HEK293 (cell line): ENCODE data around the gene HINFP.

Source experiments
- CTCF ChIA-PET: fragments of 350-600 bp; formaldehyde crosslinking; extraction: SDS; loops from one replicate; lab custom pipeline; 2021; ENCODE audit warnings: antibody characterized with exemption; lab: Yijun Ruan, JAX
- POLR2A ChIA-PET: fragments of 300-600 bp; formaldehyde crosslinking; extraction: SDS; loops from one replicate; lab custom pipeline; 2020; ENCODE audit warnings: antibody characterized with exemption, inconsistent platforms; lab: Yijun Ruan, JAX
- H3K27ac ChIP-seq: fragments of 200-500 bp; sonication (Bioruptor generic); 2 replicates; pipeline ENCODE4 v1.5.1; 2014; ENCODE audit warnings: low read depth, low read length, control low read depth, inconsistent platforms; ENCODE audit errors: extremely low read depth
- H3K36me3 ChIP-seq, 2 experiments: fragments of 200-500 bp in 1 of 2; sonication (Bioruptor generic) in 1 of 2; 1 replicate in 1 of 2; 2 replicates in 1 of 2; pipeline ENCODE4 v1.5.1; 2014 to 2017; ENCODE audit warnings: inconsistent platforms in 2 of 2, low read length in 2 of 2; ENCODE audit not compliant: control insufficient read depth in 2 of 2, insufficient read depth in 1 of 2
- H3K4me1 ChIP-seq: fragments of 200-500 bp; sonication (Bioruptor generic); 2 replicates; pipeline ENCODE4 v1.5.1; 2014; ENCODE audit warnings: mild to moderate bottlenecking, low read length, inconsistent platforms; ENCODE audit not compliant: control insufficient read depth, insufficient read depth
- H3K4me3 ChIP-seq: 2 replicates; pipeline ENCODE4 v1.5.1; 2011; ENCODE audit warnings: low read depth, mild to moderate bottlenecking, control low read depth, low read length, moderate library complexity
- H3K9me3 ChIP-seq: fragments of 200-500 bp; sonication (Bioruptor generic); 2 replicates; pipeline ENCODE4 v1.5.1; 2014; ENCODE audit warnings: low read depth, low read length, inconsistent platforms; ENCODE audit not compliant: control insufficient read depth, insufficient read depth
- INSM2 ChIP-seq: fragments of 450-650 bp; formaldehyde crosslinking; IDR thresholded peaks from 2 replicates; pipeline ENCODE4 v1.5.1; 2016; ENCODE audit warnings: missing biosample characterization, missing genetic modification characterization
- KLF10 ChIP-seq: fragments of 450-650 bp; IDR thresholded peaks from 2 replicates; pipeline ENCODE4 v1.5.1; 2018; ENCODE audit warnings: missing biosample characterization, mild to moderate bottlenecking, missing genetic modification characterization
- KLF8 ChIP-seq: fragments of 450-650 bp; formaldehyde crosslinking; IDR thresholded peaks from 2 replicates; pipeline ENCODE4 v1.5.1; 2016; ENCODE audit warnings: missing biosample characterization, missing genetic modification characterization
- KLF9 ChIP-seq: fragments of 450-650 bp; formaldehyde crosslinking; IDR thresholded peaks from 2 replicates; pipeline ENCODE4 v1.5.1; 2016; ENCODE audit warnings: missing biosample characterization, missing genetic modification characterization, low read depth
- OVOL3 ChIP-seq: fragments of 450-650 bp; formaldehyde crosslinking; IDR thresholded peaks from 2 replicates; pipeline ENCODE4 v1.5.1; 2016; ENCODE audit warnings: missing biosample characterization, missing genetic modification characterization
- WT1 ChIP-seq: fragments of 450-650 bp; formaldehyde crosslinking; IDR thresholded peaks from 2 replicates; pipeline ENCODE4 v1.5.1; 2016; ENCODE audit warnings: missing biosample characterization, missing genetic modification characterization
- YY1 ChIP-seq: fragments of 450-650 bp; formaldehyde crosslinking; IDR thresholded peaks from 2 replicates; pipeline ENCODE4 v1.5.1; 2018; ENCODE audit warnings: missing biosample characterization, missing genetic modification characterization
- ZBTB17 ChIP-seq: fragments of 450-650 bp; formaldehyde crosslinking; IDR thresholded peaks from 2 replicates; pipeline ENCODE4 v1.5.1; 2016; ENCODE audit warnings: missing biosample characterization, missing genetic modification characterization
- ZBTB20 ChIP-seq: fragments of 450-650 bp; formaldehyde crosslinking; IDR thresholded peaks from 2 replicates; pipeline ENCODE4 v1.5.1; 2016; ENCODE audit warnings: missing biosample characterization, missing genetic modification characterization
- ZBTB8A ChIP-seq: fragments of 450-650 bp; formaldehyde crosslinking; IDR thresholded peaks from 2 replicates; pipeline ENCODE4 v1.5.1; 2016; ENCODE audit warnings: missing biosample characterization, missing genetic modification characterization
- ZNF174 ChIP-seq: fragments of 450-650 bp; formaldehyde crosslinking; IDR thresholded peaks from 2 replicates; pipeline ENCODE4 v1.5.0; 2017; ENCODE audit warnings: missing biosample characterization, mild to moderate bottlenecking, missing genetic modification characterization
- ZNF2 ChIP-seq: fragments of 450-650 bp; formaldehyde crosslinking; IDR thresholded peaks from 2 replicates; pipeline ENCODE4 v1.5.1; 2016; ENCODE audit warnings: missing biosample characterization, missing genetic modification characterization
- ZNF214 ChIP-seq: fragments of 450-650 bp; formaldehyde crosslinking; IDR thresholded peaks from 2 replicates; pipeline ENCODE4 v1.5.1; 2017; ENCODE audit warnings: missing biosample characterization, mild to moderate bottlenecking, missing genetic modification characterization, borderline replicate concordance
- ZNF23 ChIP-seq: fragments of 450-650 bp; formaldehyde crosslinking; IDR thresholded peaks from 2 replicates; pipeline ENCODE4 v1.5.1; 2016; ENCODE audit warnings: missing biosample characterization, missing genetic modification characterization, borderline replicate concordance
- ZNF529 ChIP-seq: fragments of 450-650 bp; formaldehyde crosslinking; IDR thresholded peaks from 2 replicates; pipeline ENCODE4 v1.5.1; 2017; ENCODE audit warnings: missing genetic modification characterization, missing biosample characterization; ENCODE audit not compliant: insufficient replicate concordance
- ZNF596 ChIP-seq: fragments of 450-650 bp; IDR thresholded peaks from 2 replicates; pipeline ENCODE4 v1.5.0; 2018; ENCODE audit warnings: missing biosample characterization, mild to moderate bottlenecking, missing genetic modification characterization, moderate library complexity
- ZNF768 ChIP-seq: fragments of 450-650 bp; formaldehyde crosslinking; IDR thresholded peaks from 2 replicates; pipeline ENCODE4 v1.5.1; 2018; ENCODE audit warnings: missing biosample characterization, mild to moderate bottlenecking, missing genetic modification characterization
- ZNF843 ChIP-seq: fragments of 450-650 bp; formaldehyde crosslinking; IDR thresholded peaks from 2 replicates; pipeline ENCODE4 v1.5.1; 2016; ENCODE audit warnings: missing biosample characterization, missing genetic modification characterization
- TF ChIP-seq, protein P1 (sequence below): fragments of 450-650 bp; formaldehyde crosslinking; conservative IDR thresholded peaks from 2 replicates; pipeline ENCODE4 v1.5.1; 2016; ENCODE audit warnings: low read depth, missing biosample characterization, missing genetic modification characterization
- TF ChIP-seq, protein P2 (sequence below): fragments of 450-650 bp; formaldehyde crosslinking; IDR thresholded peaks from 2 replicates; pipeline ENCODE4 v1.5.1; 2017; ENCODE audit warnings: missing biosample characterization, missing genetic modification characterization
- TF ChIP-seq, protein P3 (sequence below): fragments of 450-650 bp; formaldehyde crosslinking; IDR thresholded peaks from 2 replicates; pipeline ENCODE4 v1.5.1; 2016; ENCODE audit warnings: missing biosample characterization, missing genetic modification characterization
- TF ChIP-seq, protein P4 (sequence below): fragments of 450-650 bp; formaldehyde crosslinking; IDR thresholded peaks from 2 replicates; pipeline ENCODE4 v1.5.1; 2016; ENCODE audit warnings: missing biosample characterization, missing genetic modification characterization
- TF ChIP-seq, protein P5 (sequence below): fragments of 450-650 bp; formaldehyde crosslinking; IDR thresholded peaks from 2 replicates; pipeline ENCODE4 v1.5.1; 2016; ENCODE audit warnings: missing biosample characterization, missing genetic modification characterization

Gene HINFP

GRCh38 chr11:119101759-119102423 lies 19.5 kb upstream of the HINFP start, which contains the start of gene DPAGT1:
TSS of gene DPAGT1 (minus strand) at chr11:119101853. CDS start at chr11:119101655, 198 bp downstream.
- peak within 1 kb of the TSS; percentile 53 for H3K27ac ChIP-seq
- peaks cover 0 to 22% of the 10 kb centered on the region in 2 experiments; a peak in 1 of 3 replicates for H3K36me3 ChIP-seq
- no peaks in the 10 kb centered on the region for H3K9me3 ChIP-seq
- H3K4me3 ChIP-seq = peak within 1 kb of the TSS; percentile 63
- ChIA-PET POLR2A (interaction anchor here (0.6 to 1.8 kb wide), 19 partner anchors 8 to 510 kb away, joined by 3 to 22 read pairs (median 5); partner anchors contain the start of genes HINFP, HMBS, HYOU1 and MCAM), CTCF (interaction anchor here (0.8 to 2.3 kb wide), 11 partner anchors 21 to 412 kb away, joined by 3 to 7 read pairs (median 4); partner anchors contain the start of genes NLRX1, RPS25 and VPS11)
- H3K4me1 ChIP-seq = no peaks in the 10 kb centered on the region
- TF ChIP-seq ZNF843 (tag by site-specific recombination) (peak; percentile 22; the same call in 1 of the 2 replicates), ZBTB17 (peak; percentile 84), INSM2 (tag by site-specific recombination) (peak; percentile 64; the same call in 1 of the 2 replicates), KLF8 (tag by site-specific recombination) (peak; percentile 52), ZNF214 (tag by site-specific recombination) (no peak), ZBTB20 (peak; percentile 51; the same call in 1 of the 2 replicates), WT1 (tag by site-specific recombination) (0 out of 2 replicates have a peak, but pooled peaks have one; percentile 25), ZNF2 (tag by site-specific recombination) (no peak; the same call in 1 of the 2 replicates), ZNF23 (tag by site-specific recombination) (no peak), KLF9 (tag by site-specific recombination) (peak; percentile 37; the same call in 1 of the 2 replicates), OVOL3 (tag by site-specific recombination) (peak; percentile 19; the same call in 1 of the 2 replicates), ZNF529 (tag by site-specific recombination) (no peak), ZNF768 (tag by site-specific recombination) (no peak), KLF10 (peak; percentile 69), ZBTB8A (tag by site-specific recombination) (peak; percentile 10; the same call in 1 of the 2 replicates), YY1 (tag by site-specific recombination) (peak; percentile 98), ZNF596 (no peak), ZNF174 (no peak)
- TF ChIP-seq, protein P1, sequence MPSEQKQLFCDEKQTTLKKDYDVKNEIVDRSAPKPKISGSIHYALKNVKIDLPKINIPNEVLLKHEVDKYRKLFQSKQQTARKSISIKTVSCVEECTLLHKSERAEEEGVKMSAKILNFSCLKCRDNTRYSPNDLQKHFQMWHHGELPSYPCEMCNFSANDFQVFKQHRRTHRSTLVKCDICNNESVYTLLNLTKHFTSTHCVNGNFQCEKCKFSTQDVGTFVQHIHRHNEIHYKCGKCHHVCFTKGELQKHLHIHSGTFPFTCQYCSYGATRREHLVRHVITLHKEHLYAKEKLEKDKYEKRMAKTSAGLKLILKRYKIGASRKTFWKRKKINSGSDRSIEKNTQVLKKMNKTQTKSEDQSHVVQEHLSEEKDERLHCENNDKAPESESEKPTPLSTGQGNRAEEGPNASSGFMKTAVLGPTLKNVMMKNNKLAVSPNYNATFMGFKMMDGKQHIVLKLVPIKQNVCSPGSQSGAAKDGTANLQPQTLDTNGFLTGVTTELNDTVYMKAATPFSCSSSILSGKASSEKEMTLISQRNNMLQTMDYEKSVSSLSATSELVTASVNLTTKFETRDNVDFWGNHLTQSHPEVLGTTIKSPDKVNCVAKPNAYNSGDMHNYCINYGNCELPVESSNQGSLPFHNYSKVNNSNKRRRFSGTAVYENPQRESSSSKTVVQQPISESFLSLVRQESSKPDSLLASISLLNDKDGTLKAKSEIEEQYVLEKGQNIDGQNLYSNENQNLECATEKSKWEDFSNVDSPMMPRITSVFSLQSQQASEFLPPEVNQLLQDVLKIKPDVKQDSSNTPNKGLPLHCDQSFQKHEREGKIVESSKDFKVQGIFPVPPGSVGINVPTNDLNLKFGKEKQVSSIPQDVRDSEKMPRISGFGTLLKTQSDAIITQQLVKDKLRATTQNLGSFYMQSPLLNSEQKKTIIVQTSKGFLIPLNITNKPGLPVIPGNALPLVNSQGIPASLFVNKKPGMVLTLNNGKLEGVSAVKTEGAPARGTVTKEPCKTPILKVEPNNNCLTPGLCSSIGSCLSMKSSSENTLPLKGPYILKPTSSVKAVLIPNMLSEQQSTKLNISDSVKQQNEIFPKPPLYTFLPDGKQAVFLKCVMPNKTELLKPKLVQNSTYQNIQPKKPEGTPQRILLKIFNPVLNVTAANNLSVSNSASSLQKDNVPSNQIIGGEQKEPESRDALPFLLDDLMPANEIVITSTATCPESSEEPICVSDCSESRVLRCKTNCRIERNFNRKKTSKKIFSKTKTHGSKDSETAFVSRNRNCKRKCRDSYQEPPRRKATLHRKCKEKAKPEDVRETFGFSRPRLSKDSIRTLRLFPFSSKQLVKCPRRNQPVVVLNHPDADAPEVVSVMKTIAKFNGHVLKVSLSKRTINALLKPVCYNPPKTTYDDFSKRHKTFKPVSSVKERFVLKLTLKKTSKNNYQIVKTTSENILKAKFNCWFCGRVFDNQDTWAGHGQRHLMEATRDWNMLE (tag by site-specific recombination) = peak; percentile 83
- TF ChIP-seq, protein P2, sequence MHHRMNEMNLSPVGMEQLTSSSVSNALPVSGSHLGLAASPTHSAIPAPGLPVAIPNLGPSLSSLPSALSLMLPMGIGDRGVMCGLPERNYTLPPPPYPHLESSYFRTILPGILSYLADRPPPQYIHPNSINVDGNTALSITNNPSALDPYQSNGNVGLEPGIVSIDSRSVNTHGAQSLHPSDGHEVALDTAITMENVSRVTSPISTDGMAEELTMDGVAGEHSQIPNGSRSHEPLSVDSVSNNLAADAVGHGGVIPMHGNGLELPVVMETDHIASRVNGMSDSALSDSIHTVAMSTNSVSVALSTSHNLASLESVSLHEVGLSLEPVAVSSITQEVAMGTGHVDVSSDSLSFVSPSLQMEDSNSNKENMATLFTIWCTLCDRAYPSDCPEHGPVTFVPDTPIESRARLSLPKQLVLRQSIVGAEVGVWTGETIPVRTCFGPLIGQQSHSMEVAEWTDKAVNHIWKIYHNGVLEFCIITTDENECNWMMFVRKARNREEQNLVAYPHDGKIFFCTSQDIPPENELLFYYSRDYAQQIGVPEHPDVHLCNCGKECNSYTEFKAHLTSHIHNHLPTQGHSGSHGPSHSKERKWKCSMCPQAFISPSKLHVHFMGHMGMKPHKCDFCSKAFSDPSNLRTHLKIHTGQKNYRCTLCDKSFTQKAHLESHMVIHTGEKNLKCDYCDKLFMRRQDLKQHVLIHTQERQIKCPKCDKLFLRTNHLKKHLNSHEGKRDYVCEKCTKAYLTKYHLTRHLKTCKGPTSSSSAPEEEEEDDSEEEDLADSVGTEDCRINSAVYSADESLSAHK (tag by site-specific recombination) = no peak
- TF ChIP-seq, protein P3, sequence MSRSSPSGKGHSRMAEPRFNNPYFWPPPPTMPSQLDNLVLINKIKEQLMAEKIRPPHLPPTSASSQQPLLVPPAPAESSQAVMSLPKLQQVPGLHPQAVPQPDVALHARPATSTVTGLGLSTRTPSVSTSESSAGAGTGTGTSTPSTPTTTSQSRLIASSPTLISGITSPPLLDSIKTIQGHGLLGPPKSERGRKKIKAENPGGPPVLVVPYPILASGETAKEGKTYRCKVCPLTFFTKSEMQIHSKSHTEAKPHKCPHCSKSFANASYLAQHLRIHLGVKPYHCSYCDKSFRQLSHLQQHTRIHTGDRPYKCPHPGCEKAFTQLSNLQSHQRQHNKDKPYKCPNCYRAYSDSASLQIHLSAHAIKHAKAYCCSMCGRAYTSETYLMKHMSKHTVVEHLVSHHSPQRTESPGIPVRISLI (tag by site-specific recombination) = no peak
- TF ChIP-seq, protein P4, sequence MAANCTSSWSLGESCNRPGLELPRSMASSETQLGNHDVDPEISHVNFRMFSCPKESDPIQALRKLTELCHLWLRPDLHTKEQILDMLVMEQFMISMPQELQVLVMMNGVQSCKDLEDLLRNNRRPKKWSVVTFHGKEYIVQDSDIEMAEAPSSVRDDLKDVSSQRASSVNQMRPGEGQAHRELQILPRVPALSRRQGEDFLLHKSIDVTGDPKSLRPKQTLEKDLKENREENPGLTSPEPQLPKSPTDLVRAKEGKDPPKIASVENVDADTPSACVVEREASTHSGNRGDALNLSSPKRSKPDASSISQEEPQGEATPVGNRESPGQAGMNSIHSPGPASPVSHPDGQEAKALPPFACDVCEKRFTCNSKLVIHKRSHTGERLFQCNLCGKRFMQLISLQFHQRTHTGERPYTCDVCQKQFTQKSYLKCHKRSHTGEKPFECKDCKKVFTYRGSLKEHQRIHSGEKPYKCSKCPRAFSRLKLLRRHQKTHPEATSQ (tag by site-specific recombination) = no peak
- TF ChIP-seq, protein P5, sequence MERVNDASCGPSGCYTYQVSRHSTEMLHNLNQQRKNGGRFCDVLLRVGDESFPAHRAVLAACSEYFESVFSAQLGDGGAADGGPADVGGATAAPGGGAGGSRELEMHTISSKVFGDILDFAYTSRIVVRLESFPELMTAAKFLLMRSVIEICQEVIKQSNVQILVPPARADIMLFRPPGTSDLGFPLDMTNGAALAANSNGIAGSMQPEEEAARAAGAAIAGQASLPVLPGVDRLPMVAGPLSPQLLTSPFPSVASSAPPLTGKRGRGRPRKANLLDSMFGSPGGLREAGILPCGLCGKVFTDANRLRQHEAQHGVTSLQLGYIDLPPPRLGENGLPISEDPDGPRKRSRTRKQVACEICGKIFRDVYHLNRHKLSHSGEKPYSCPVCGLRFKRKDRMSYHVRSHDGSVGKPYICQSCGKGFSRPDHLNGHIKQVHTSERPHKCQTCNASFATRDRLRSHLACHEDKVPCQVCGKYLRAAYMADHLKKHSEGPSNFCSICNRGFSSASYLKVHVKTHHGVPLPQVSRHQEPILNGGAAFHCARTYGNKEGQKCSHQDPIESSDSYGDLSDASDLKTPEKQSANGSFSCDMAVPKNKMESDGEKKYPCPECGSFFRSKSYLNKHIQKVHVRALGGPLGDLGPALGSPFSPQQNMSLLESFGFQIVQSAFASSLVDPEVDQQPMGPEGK (tag by site-specific recombination) = peak; percentile 73; the same call in 1 of the 2 replicates
